Posterior cingulate gyrus (tissue), 11 donors: Measurements from ENCODE around the gene JAML.

Experiments
- DNase-seq, 10 donors: peaks; one replicate each; pipeline versions ENCODE4 v3.0.0 to v3.0.0-alpha.2; 2020 to 2021; ENCODE audit warnings: mixed read lengths in 3 of 10
- intact Hi-C: fragments of 100-400 bp; cut with DNase I; formaldehyde crosslinking; loops from one replicate; pipeline ENCODE4 v1.15.1; 2023

Gene JAML

GRCh38 chr11:118240999-118241763, 16.4 kb upstream of the JAML start:
- intact Hi-C loops = no loop called here
- no peak for DNase-seq

GRCh38 chr11:118239509-118240205, 14.8 kb upstream of the JAML start:
- intact Hi-C loops = no loop called here
- DNase-seq = no peak

- no peak for DNase-seq
- intact Hi-C loops = no loop called here
These were observed 14.1 kb upstream of the JAML start for GRCh38 chr11:118238929-118239328.

GRCh38 chr11:118238421-118238820, 13.6 kb upstream of the JAML start:
- DNase-seq = no peak
- intact Hi-C loops = no loop called here

- intact Hi-C loops = no loop called here
- DNase-seq = no peak
These were observed 11.4 kb upstream of the JAML start for GRCh38 chr11:118236170-118236569.

- intact Hi-C loops = no loop called here
- no peak for DNase-seq
These were observed 10.0 kb upstream of the JAML start for GRCh38 chr11:118234833-118235232.

- intact Hi-C loops = no loop called here
- no peak for DNase-seq
These were observed 9.0 kb upstream of the JAML start for GRCh38 chr11:118233850-118234249.

- DNase-seq = no peak
- intact Hi-C loops = no loop called here
These were observed 8.6 kb upstream of the JAML start for GRCh38 chr11:118233377-118233776.

GRCh38 chr11:118232659-118233058, 7.8 kb upstream of the JAML start:
- intact Hi-C loops = no loop called here
- DNase-seq = no peak

GRCh38 chr11:118231461-118231860, 6.7 kb upstream of the JAML start:
- intact Hi-C loops = no loop called here
- DNase-seq = no peak

- DNase-seq = no peak
- intact Hi-C loops = no loop called here
These were observed 5.3 kb upstream of the JAML start for GRCh38 chr11:118230088-118230487.

- intact Hi-C loops = no loop called here
These were observed 4.5 kb upstream of the JAML start for GRCh38 chr11:118229274-118229847.

GRCh38 chr11:118227865-118228785, 3.3 kb upstream of the JAML start:
- DNase-seq = no peak

More at GRCh38 chr11:118229274-118229847, 4.5 kb upstream of the JAML start:
- DNase-seq = no peak

GRCh38 chr11:118226781-118227180, 2.0 kb upstream of the JAML start:
- no peak for DNase-seq
- intact Hi-C loops = no loop called here

More at GRCh38 chr11:118227865-118228785, 3.3 kb upstream of the JAML start:
- intact Hi-C loops = no loop called here

- DNase-seq = no peak
- intact Hi-C loops = no loop called here
These were observed 1.5 kb upstream of the JAML start for GRCh38 chr11:118226296-118226695.

GRCh38 chr11:118223992-118224391, 819 bp downstream of the JAML start:
- DNase-seq = no peak
- intact Hi-C loops = no loop called here

- no peak for DNase-seq
- intact Hi-C loops = no loop called here
These were observed 1.2 kb downstream of the JAML start for GRCh38 chr11:118223570-118223969.

- intact Hi-C loops = no loop called here
- DNase-seq = no peak
These were observed 2.4 kb downstream of the JAML start for GRCh38 chr11:118222437-118222836.

GRCh38 chr11:118221419-118221818, 3.4 kb downstream of the JAML start:
- DNase-seq = no peak
- intact Hi-C loops = no loop called here

GRCh38 chr11:118219732-118220131, 5.1 kb downstream of the JAML start:
- DNase-seq = no peak
- intact Hi-C loops = no loop called here

GRCh38 chr11:118219244-118219643, 5.6 kb downstream of the JAML start:
- no peak for DNase-seq
- intact Hi-C loops = no loop called here
